ENCODE results near the gene CACNA1B. TPM values are rescaled to one million over a fixed set of nuclear protein-coding genes. Genes with fewer than 3 reads are reported as not detected.

The CACNA1B gene
- total RNA-seq, 4 donors from 2014 or later, result 0.08 TPM; not detected in 2

- Histone ChIP-seq H3K36me3 (peaks cover 85% of the 10 kb centered on the region), H3K27me3 (no peaks in the 10 kb centered on the region), H3K27ac (no peak overlapping the region), H3K4me3 (no peak overlapping the region), H3K9me3 (no peaks in the 10 kb centered on the region), H3K4me1 (no peaks in the 10 kb centered on the region)
- TF ChIP-seq POLR2A (IDR thresholded peaks at IDR 0.05) (no peak), CTCF (IDR thresholded peaks at IDR 0.05) (no peak), POLR2AphosphoS5 (IDR thresholded peaks at IDR 0.05) (no peak), EP300 (IDR thresholded peaks at IDR 0.05) (no peak)
- 87% methylated on average over 23 of the region's 44 CpGs for WGBS
- DNase-seq (ENCODE audit: low spot score in 2 of 2), result no peak
Observed at GRCh38 chr9:137832830-137833590, 44.6 kb upstream of the CACNA1B start.

GRCh38 chr9:137833721-137834613 is 43.6 kb upstream of the CACNA1B start:
- Histone ChIP-seq H3K9me3 (no peaks in the 10 kb centered on the region), H3K4me3 (no peak overlapping the region), H3K4me1 (no peaks in the 10 kb centered on the region), H3K27me3 (no peaks in the 10 kb centered on the region), H3K27ac (no peak overlapping the region), H3K36me3 (peaks cover 80% of the 10 kb centered on the region)
- 95% methylated on average over 36 of the region's 73 CpGs for WGBS
- DNase-seq (ENCODE audit: low spot score in 2 of 2), result no peak
- no peak for TF ChIP-seq EP300 (IDR thresholded peaks at IDR 0.05)
- no peak for TF ChIP-seq POLR2AphosphoS5 (IDR thresholded peaks at IDR 0.05)
- no peak for TF ChIP-seq POLR2A (IDR thresholded peaks at IDR 0.05)
- TF ChIP-seq CTCF (IDR thresholded peaks at IDR 0.05), result no peak

GRCh38 chr9:137834846-137835546 is 42.6 kb upstream of the CACNA1B start:
- TF ChIP-seq POLR2A (IDR thresholded peaks at IDR 0.05) (no peak), CTCF (IDR thresholded peaks at IDR 0.05) (no peak), EP300 (IDR thresholded peaks at IDR 0.05) (no peak)
- H3K4me3 ChIP-seq, result no peak overlapping the region
- no peaks in the 10 kb centered on the region for H3K27me3 ChIP-seq
- no peaks in the 10 kb centered on the region for H3K9me3 ChIP-seq
- H3K4me1 ChIP-seq, result no peaks in the 10 kb centered on the region
- peaks cover 69% of the 10 kb centered on the region for H3K36me3 ChIP-seq
- DNase-seq (ENCODE audit: low spot score in 2 of 2), result no peak
- no peak overlapping the region for H3K27ac ChIP-seq
- WGBS, result 97% methylated on average over 23 of the region's 66 CpGs

GRCh38 chr9:137836151-137836830 is 41.3 kb upstream of the CACNA1B start:
- 91% methylated on average over 27 of the region's 28 CpGs for WGBS
- TF ChIP-seq EP300 (IDR thresholded peaks at IDR 0.05), result no peak
- no peak for TF ChIP-seq POLR2AphosphoS5 (IDR thresholded peaks at IDR 0.05)
- no peak for TF ChIP-seq CTCF (IDR thresholded peaks at IDR 0.05)
- TF ChIP-seq POLR2A (IDR thresholded peaks at IDR 0.05), result no peak
- no peaks in the 10 kb centered on the region for H3K9me3 ChIP-seq
- no peaks in the 10 kb centered on the region for H3K4me1 ChIP-seq
- H3K27me3 ChIP-seq, result no peaks in the 10 kb centered on the region
- H3K36me3 ChIP-seq, result peaks cover 65% of the 10 kb centered on the region
- H3K4me3 ChIP-seq, result no peak overlapping the region
- H3K27ac ChIP-seq, result no peak overlapping the region
- DNase-seq (ENCODE audit: low spot score in 2 of 2), result no peak

All from suprapubic skin (tissue), 4 donors.